Mucosa of rectum (tissue), 2 donors: Measurements from ENCODE around the gene CYP19A1.

Experiments
- H3K27ac ChIP-seq, 2 donors: one replicate each; pipeline ENCODE4 v1.7.0; 2013; ENCODE audit warnings: inconsistent platforms in 2 of 2, low read depth in 2 of 2, low read length in 2 of 2
- H3K27me3 ChIP-seq, 2 donors: one replicate each; pipeline ENCODE4 v1.7.0; 2013; ENCODE audit warnings: low read length in 2 of 2; ENCODE audit not compliant: control insufficient read depth in 2 of 2, insufficient read depth in 2 of 2
- H3K36me3 ChIP-seq, 2 donors: one replicate each; pipeline ENCODE4 v1.7.0; 2013; ENCODE audit warnings: low read length in 2 of 2; ENCODE audit not compliant: control insufficient read depth in 2 of 2, insufficient read depth in 2 of 2
- H3K4me1 ChIP-seq, 2 donors: one replicate each; pipeline ENCODE4 v1.7.0; 2013; ENCODE audit warnings: low read length in 2 of 2, mild to moderate bottlenecking in 1 of 2; ENCODE audit not compliant: control insufficient read depth in 2 of 2, insufficient read depth in 2 of 2
- H3K4me3 ChIP-seq, 2 donors: one replicate each; pipeline ENCODE4 v1.7.0; 2013; ENCODE audit warnings: low read length in 2 of 2
- H3K9ac ChIP-seq, 2 donors: one replicate each; pipeline ENCODE4 v1.7.0; 2013; ENCODE audit warnings: low read length in 2 of 2, low read depth in 1 of 2, mild to moderate bottlenecking in 1 of 2
- H3K9me3 ChIP-seq, 2 donors: one replicate each; pipeline ENCODE4 v1.7.0; 2013; ENCODE audit warnings: low read length in 2 of 2; ENCODE audit not compliant: control insufficient read depth in 2 of 2
- donor health status: healthy.
- donor health status: Normal muscosa, but diverticular disease.

The CYP19A1 gene

GRCh38 chr15:51303462-51303980, 34.9 kb downstream of the CYP19A1 start:
- Histone ChIP-seq H3K27me3 (peaks cover 0 to 3% of the 10 kb centered on the region in 2 donors), H3K36me3 (no peaks in the 10 kb centered on the region), H3K4me1 (no peaks in the 10 kb centered on the region), H3K9me3 (no peaks in the 10 kb centered on the region), H3K4me3 (no peak overlapping the region), H3K9ac (no peak overlapping the region), H3K27ac (no peak overlapping the region)

GRCh38 chr15:51302480-51302879, 35.9 kb downstream of the CYP19A1 start:
- Histone ChIP-seq H3K4me1 (no peaks in the 10 kb centered on the region), H3K27me3 (peaks cover 0 to under 1% of the 10 kb centered on the region in 2 donors), H3K4me3 (no peak overlapping the region), H3K27ac (no peak overlapping the region), H3K9me3 (no peaks in the 10 kb centered on the region), H3K9ac (no peak overlapping the region), H3K36me3 (no peaks in the 10 kb centered on the region)

GRCh38 chr15:51299187-51300015, 39.0 kb downstream of the CYP19A1 start:
- Histone ChIP-seq H3K9ac (no peak overlapping the region), H3K9me3 (no peaks in the 10 kb centered on the region), H3K27ac (peak overlapping the region in 1 of 2 donors; percentile 41), H3K27me3 (no peaks in the 10 kb centered on the region), H3K36me3 (no peaks in the 10 kb centered on the region), H3K4me1 (no peaks in the 10 kb centered on the region), H3K4me3 (no peak overlapping the region)

- no peak overlapping the region for H3K27ac ChIP-seq
Observed at GRCh38 chr15:51298620-51299019, 39.8 kb downstream of the CYP19A1 start.

GRCh38 chr15:51290720-51291119, 47.7 kb downstream of the CYP19A1 start:
- Histone ChIP-seq H3K4me3 (no peak overlapping the region), H3K9ac (no peak overlapping the region), H3K27me3 (no peaks in the 10 kb centered on the region), H3K36me3 (no peaks in the 10 kb centered on the region), H3K9me3 (no peaks in the 10 kb centered on the region), H3K4me1 (peaks cover 3 to 4% of the 10 kb centered on the region in 2 donors), H3K27ac (no peak overlapping the region)

More at GRCh38 chr15:51298620-51299019, 39.8 kb downstream of the CYP19A1 start:
- no peak overlapping the region for H3K4me3 ChIP-seq
- no peaks in the 10 kb centered on the region for H3K36me3 ChIP-seq
- no peak overlapping the region for H3K9ac ChIP-seq
- no peaks in the 10 kb centered on the region for H3K4me1 ChIP-seq
- H3K9me3 ChIP-seq: no peaks in the 10 kb centered on the region
- no peaks in the 10 kb centered on the region for H3K27me3 ChIP-seq

GRCh38 chr15:51289290-51289689, 49.1 kb downstream of the CYP19A1 start:
- no peak overlapping the region for H3K9ac ChIP-seq
- H3K27me3 ChIP-seq: no peaks in the 10 kb centered on the region
- H3K4me1 ChIP-seq: peaks cover 3 to 4% of the 10 kb centered on the region in 2 donors
- no peaks in the 10 kb centered on the region for H3K36me3 ChIP-seq
- H3K4me3 ChIP-seq: no peak overlapping the region
- H3K9me3 ChIP-seq: no peaks in the 10 kb centered on the region
- no peak overlapping the region for H3K27ac ChIP-seq

GRCh38 chr15:51288143-51289065, 50.0 kb downstream of the CYP19A1 start:
- H3K9ac ChIP-seq: no peak overlapping the region
- no peaks in the 10 kb centered on the region for H3K27me3 ChIP-seq
- H3K9me3 ChIP-seq: no peaks in the 10 kb centered on the region
- no peaks in the 10 kb centered on the region for H3K36me3 ChIP-seq
- H3K27ac ChIP-seq: no peak overlapping the region
- H3K4me1 ChIP-seq: peaks cover 3 to 4% of the 10 kb centered on the region in 2 donors
- H3K4me3 ChIP-seq: no peak overlapping the region

- peaks cover 3 to 4% of the 10 kb centered on the region in 2 donors for H3K4me1 ChIP-seq
Observed at GRCh38 chr15:51286816-51287215, 51.6 kb downstream of the CYP19A1 start.

GRCh38 chr15:51285399-51285798, 53.0 kb downstream of the CYP19A1 start:
- H3K9me3 ChIP-seq: no peaks in the 10 kb centered on the region
- H3K9ac ChIP-seq: no peak overlapping the region
- H3K27me3 ChIP-seq: no peaks in the 10 kb centered on the region
- H3K4me3 ChIP-seq: no peak overlapping the region
- no peaks in the 10 kb centered on the region for H3K36me3 ChIP-seq
- no peak overlapping the region for H3K27ac ChIP-seq
- H3K4me1 ChIP-seq: peaks cover 3 to 4% of the 10 kb centered on the region in 2 donors

More at GRCh38 chr15:51286816-51287215, 51.6 kb downstream of the CYP19A1 start:
- H3K27ac ChIP-seq: no peak overlapping the region
- H3K4me3 ChIP-seq: no peak overlapping the region
- H3K36me3 ChIP-seq: no peaks in the 10 kb centered on the region
- H3K9me3 ChIP-seq: no peaks in the 10 kb centered on the region
- no peaks in the 10 kb centered on the region for H3K27me3 ChIP-seq
- H3K9ac ChIP-seq: no peak overlapping the region

GRCh38 chr15:51284871-51285270, 53.5 kb downstream of the CYP19A1 start:
- Histone ChIP-seq H3K36me3 (no peaks in the 10 kb centered on the region), H3K4me1 (peaks cover 3 to 4% of the 10 kb centered on the region in 2 donors), H3K9ac (no peak overlapping the region), H3K4me3 (no peak overlapping the region), H3K27me3 (no peaks in the 10 kb centered on the region), H3K9me3 (no peaks in the 10 kb centered on the region), H3K27ac (no peak overlapping the region)
